ENCODE measurements around the gene OBP2A.

The OBP2A gene

GRCh38 chr9:135500071-135500524 lies 45.8 kb upstream of the OBP2A start:
- no peak for TF ChIP-seq CTCF (IDR thresholded peaks at IDR 0.05; ENCODE audit: low read length)
- no peak for TF ChIP-seq EZH2 (IDR thresholded peaks at IDR 0.05; ENCODE audit: borderline replicate concordance, low read length)
- Histone ChIP-seq H3K9me2 (ENCODE audit: low read depth, low read length) (no peaks in the 10 kb centered on the region), H3K36me3 (ENCODE audit: insufficient read depth, low read length) (peaks cover 32% of the 10 kb centered on the region), H2AFZ (ENCODE audit: low read length) (no peak overlapping the region; the same call in 1 of the 2 replicates), H3K4me3 (ENCODE audit: low read depth, low read length, poor library complexity, severe bottlenecking) (peak overlapping the region; percentile 79), H3K79me2 (ENCODE audit: insufficient read depth, low read length) (no peaks in the 10 kb centered on the region), H3K9me3 (ENCODE audit: low read length) (no peaks in the 10 kb centered on the region), H3K27me3 (ENCODE audit: insufficient read depth, low read length) (no peaks in the 10 kb centered on the region), H3K4me1 (ENCODE audit: insufficient read depth, low read length, severe bottlenecking) (peaks cover 19% of the 10 kb centered on the region), H3K9ac (ENCODE audit: low read length) (peak overlapping the region; percentile 58), H4K20me1 (ENCODE audit: insufficient read depth, low read length) (no peaks in the 10 kb centered on the region), H3K27ac (ENCODE audit: low read depth, low read length, poor library complexity, severe bottlenecking) (no peak overlapping the region), H3K4me2 (ENCODE audit: low read length) (peak overlapping the region; percentile 85), H3F3A (ENCODE audit: insufficient read depth, low read length) (no peaks in the 10 kb centered on the region)

DNA sequence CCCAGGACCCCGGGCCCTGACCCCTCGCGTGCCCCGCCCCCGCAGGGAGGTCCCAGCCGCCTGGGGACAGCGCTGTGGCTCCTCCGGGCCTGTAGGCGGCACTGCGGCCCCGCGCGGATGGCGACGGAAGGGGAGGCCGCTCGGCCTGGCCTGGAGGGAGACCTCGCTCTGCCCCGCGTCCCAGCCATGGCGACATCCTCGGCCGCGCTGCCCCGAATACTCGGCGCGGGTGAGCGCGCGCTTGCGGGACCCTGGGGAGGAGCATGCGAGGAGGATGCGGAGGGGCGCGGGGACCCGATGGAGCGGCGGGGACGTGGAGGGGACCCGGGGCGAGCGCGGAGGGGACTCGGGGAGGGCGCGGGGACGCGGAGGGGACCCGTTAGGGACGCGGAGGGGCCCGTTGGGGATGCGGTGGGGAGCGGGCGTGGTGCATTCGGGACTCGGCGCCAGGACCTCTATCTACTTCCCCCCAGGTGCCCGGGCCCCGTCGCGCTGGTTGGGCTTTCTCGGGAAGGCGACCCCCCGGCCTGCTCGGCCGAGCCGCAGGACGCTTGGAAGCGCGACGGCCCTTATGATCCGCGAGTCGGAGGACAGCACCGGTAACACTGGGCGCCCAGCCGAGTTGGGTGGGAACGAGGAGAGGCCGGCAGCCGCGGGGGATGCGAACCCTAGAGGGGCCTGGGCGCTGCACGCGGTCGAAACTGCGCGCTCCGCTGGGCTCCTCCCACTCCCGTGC lies 45.2 kb upstream of the OBP2A start, which contains the start of gene MRPS2:
MRPS2 (plus strand) TSS at position 158 of the 736 bp plus-strand sequence; CDS start at position 187, 29 bp downstream.
- peak within 1 kb of the TSS; percentile 83 for H3K9ac ChIP-seq (ENCODE audit: low read length)
- no peak within 1 kb of the TSS; the same call in 1 of the 2 replicates for H2AFZ ChIP-seq (ENCODE audit: low read length)
- H4K20me1 ChIP-seq (ENCODE audit: insufficient read depth, low read length): no peaks in the 10 kb centered on the region

More for the DNA sequence above, 45.2 kb upstream of the OBP2A start, which contains the start of gene MRPS2:
- Histone ChIP-seq H3K9me2 (ENCODE audit: low read depth, low read length) (no peaks in the 10 kb centered on the region), H3K36me3 (ENCODE audit: insufficient read depth, low read length) (peaks cover 35% of the 10 kb centered on the region), H3K4me1 (ENCODE audit: insufficient read depth, low read length, severe bottlenecking) (peaks cover 19% of the 10 kb centered on the region), H3K4me2 (ENCODE audit: low read length) (peak within 1 kb of the TSS; percentile 85), H3F3A (ENCODE audit: insufficient read depth, low read length) (no peaks in the 10 kb centered on the region), H3K27me3 (ENCODE audit: insufficient read depth, low read length) (no peaks in the 10 kb centered on the region), H3K79me2 (ENCODE audit: insufficient read depth, low read length) (no peaks in the 10 kb centered on the region), H3K4me3 (ENCODE audit: low read depth, low read length, poor library complexity, severe bottlenecking) (peak within 1 kb of the TSS; percentile 79), H3K27ac (ENCODE audit: low read depth, low read length, poor library complexity, severe bottlenecking) (no peak within 1 kb of the TSS), H3K9me3 (ENCODE audit: low read length) (no peaks in the 10 kb centered on the region)
- peak; percentile 71 for TF ChIP-seq CTCF (IDR thresholded peaks at IDR 0.05; ENCODE audit: low read length)
- TF ChIP-seq EZH2 (IDR thresholded peaks at IDR 0.05; ENCODE audit: borderline replicate concordance, low read length): no peak

Data from OCI-LY1 (cell line).